Measurements from ENCODE around the gene ADAT3. TPM values are rescaled to one million over a fixed set of nuclear protein-coding genes. Genes with fewer than 3 reads are reported as not detected.

ADAT3 gene
- polyA plus RNA-seq, 1 of the 3 experiments (the other 2 are of a cell fraction): 2.8 TPM

- DNase-seq: no peak
- Histone ChIP-seq H3K9me2 (no peaks in the 10 kb centered on the region), H3F3A (replicated peaks; ENCODE audit: insufficient read depth) (no peaks in the 10 kb centered on the region), H3K4me3 (ENCODE audit: low read depth in 2 of 2, low read length in 1 of 2) (no peak overlapping the region), H3K79me2 (ENCODE audit: insufficient read depth) (peaks cover 85% of the 10 kb centered on the region), H3K4me1 (ENCODE audit: control insufficient read depth in 1 of 2, insufficient read depth in 2 of 2, low read depth in 1 of 2, low read length in 1 of 2) (no peaks in the 10 kb centered on the region; a peak in 1 of 4 replicates), H4K20me1 (ENCODE audit: insufficient read depth) (peaks cover 73% of the 10 kb centered on the region), H3K36me3 (replicated peaks in 1 of 2; ENCODE audit: control insufficient read depth in 1 of 2, insufficient read depth in 2 of 2, low read length in 1 of 2) (peaks cover 0 to 4% of the 10 kb centered on the region in 2 experiments), H3K27me3 (ENCODE audit: insufficient read depth) (no peaks in the 10 kb centered on the region), H3K4me2 (no peak overlapping the region), H2AFZ (ENCODE audit: low read depth) (no peak overlapping the region), H3K27ac (ENCODE audit: low read depth in 2 of 2, low read length in 1 of 2) (no peak overlapping the region), H3K9ac (no peak overlapping the region), H3K9me3 (no peaks in the 10 kb centered on the region)
- ChIA-PET POLR2A (no interaction called here), CTCF (interaction anchor here (3.3 kb wide), 1 partner anchor 12 kb away, joined by 24 read pairs; no protein-coding TSS in a partner anchor)
- WGBS (ENCODE audit: low lambda C conversion rate): 86% methylated on average over 7 of the region's 40 CpGs
- TF ChIP-seq SIN3A (IDR thresholded peaks at IDR 0.05; ENCODE audit: borderline replicate concordance, low read depth, low read length): no peak
- no peak for TF ChIP-seq TEAD4 (IDR thresholded peaks at IDR 0.05; ENCODE audit: borderline replicate concordance, insufficient read depth)
- no peak for TF ChIP-seq JUND (IDR thresholded peaks at IDR 0.05)
- no peak for TF ChIP-seq TCF12 (IDR thresholded peaks at IDR 0.05)
- no peak for TF ChIP-seq NFIC (IDR thresholded peaks at IDR 0.05; ENCODE audit: borderline replicate concordance)
- no peak for TF ChIP-seq GABPA (IDR thresholded peaks at IDR 0.05; ENCODE audit: low read depth)
- no peak for TF ChIP-seq ZBTB33 (IDR thresholded peaks at IDR 0.05; ENCODE audit: borderline replicate concordance, low read depth)
- no peak for TF ChIP-seq EP300 (IDR thresholded peaks at IDR 0.05; ENCODE audit: borderline replicate concordance in 1 of 2, low read depth in 1 of 2, low read length in 1 of 2)
- TF ChIP-seq RXRA (IDR thresholded peaks at IDR 0.05; ENCODE audit: borderline replicate concordance, low read depth): no peak
- no peak for TF ChIP-seq GATA2 (CRISPR knock-in tag; IDR thresholded peaks at IDR 0.05)
- TF ChIP-seq CHD2 (IDR thresholded peaks at IDR 0.05; ENCODE audit: low read length, partially characterized antibody): no peak
- TF ChIP-seq YY1 (IDR thresholded peaks at IDR 0.05; ENCODE audit: low read depth): no peak
- TF ChIP-seq FOXM1 (IDR thresholded peaks at IDR 0.05; ENCODE audit: low read depth): no peak
- TF ChIP-seq SMC3 (IDR thresholded peaks at IDR 0.05; ENCODE audit: low read depth, low read length): no peak
- no peak for TF ChIP-seq MXI1 (IDR thresholded peaks at IDR 0.05; ENCODE audit: low read depth, low read length)
- TF ChIP-seq REST (IDR thresholded peaks at IDR 0.05; ENCODE audit: low read depth, low read length): no peak
Measured at GRCh38 chr19:1957562-1958248, 52.5 kb downstream of the ADAT3 start.
